HepG2 (cell line): ENCODE data around the gene MAP2K7. TPM values are rescaled to one million over a fixed set of nuclear protein-coding genes. Genes with fewer than 3 reads are reported as not detected.
A peak's percentile ranks its signal among the peaks of the same experiment; 100 is the strongest.

Source experiments
- BRD4 ChIP-seq: sonication (generic); formaldehyde crosslinking; IDR thresholded peaks from 2 replicates; pipeline ENCODE4 v1.4.0; 2020; ENCODE audit warnings: missing genetic modification reagents
- CAMTA2 ChIP-seq: sonication (generic); formaldehyde crosslinking; IDR thresholded peaks from 2 replicates; pipeline ENCODE4 v1.4.0; 2020; ENCODE audit warnings: mild to moderate bottlenecking, missing genetic modification reagents, borderline replicate concordance
- DMAP1 ChIP-seq: IDR thresholded peaks from 2 replicates; pipeline ENCODE4 v1.6.1; 2016
- GTF3A ChIP-seq: sonication (generic); formaldehyde crosslinking; conservative IDR thresholded peaks from 2 replicates; pipeline ENCODE4 v1.4.0; 2020; ENCODE audit warnings: mild to moderate bottlenecking, missing genetic modification reagents
- HOXA3 ChIP-seq: sonication (generic); formaldehyde crosslinking; IDR thresholded peaks from 2 replicates; pipeline ENCODE4 v1.5.0; 2020; ENCODE audit warnings: missing genetic modification reagents
- HOXA9 ChIP-seq: sonication (generic); formaldehyde crosslinking; IDR thresholded peaks from 2 replicates; pipeline ENCODE4 v1.8.1; 2022; ENCODE audit warnings: missing genetic modification reagents, mild to moderate bottlenecking, moderate library complexity, borderline replicate concordance
- KDM5A ChIP-seq: fragments of 200-600 bp; sonication (generic); IDR thresholded peaks from 2 replicates; pipeline ENCODE4 v1.7.0; 2018; ENCODE audit warnings: antibody characterized with exemption, mild to moderate bottlenecking, low read length, borderline replicate concordance
- NR2F2 ChIP-seq: IDR thresholded peaks from 2 replicates; pipeline ENCODE4 v1.6.1; 2012; ENCODE audit warnings: low read depth, inconsistent platforms, borderline replicate concordance
- NRL ChIP-seq: sonication (generic); formaldehyde crosslinking; IDR thresholded peaks from 2 replicates; pipeline ENCODE4 v1.5.0; 2020; ENCODE audit warnings: missing genetic modification reagents, mild to moderate bottlenecking, moderate library complexity, borderline replicate concordance
- PHF21A ChIP-seq: sonication (generic); formaldehyde crosslinking; IDR thresholded peaks from 2 replicates; pipeline ENCODE4 v1.5.0; 2020; ENCODE audit warnings: mild to moderate bottlenecking, missing genetic modification reagents
- POLR2AphosphoS5 ChIP-seq: IDR thresholded peaks from 2 replicates; pipeline ENCODE4 v1.6.1; 2012; ENCODE audit warnings: low read depth, low read length
- SMC3 ChIP-seq: IDR thresholded peaks from 2 replicates; pipeline ENCODE4 v1.6.1; 2011; ENCODE audit warnings: low read length, improper control_type of control experiment
- SP1 ChIP-seq, 2 experiments: fragments of 450-650 bp in 1 of 2; sonication (generic) in 1 of 2; formaldehyde crosslinking in 1 of 2; IDR thresholded peaks; 2 replicates each; pipeline versions ENCODE4 v1.4.0 to v1.6.1; 2016 to 2020; ENCODE audit warnings: missing genetic modification reagents in 1 of 2
- THAP11 ChIP-seq: IDR thresholded peaks from 2 replicates; pipeline ENCODE4 v1.6.1; 2016; ENCODE audit warnings: missing biosample characterization, missing genetic modification reagents
- ZKSCAN5 ChIP-seq: sonication (generic); formaldehyde crosslinking; IDR thresholded peaks from 2 replicates; pipeline ENCODE4 v1.5.1; 2020; ENCODE audit warnings: mild to moderate bottlenecking, missing genetic modification reagents
- ZNF30 ChIP-seq: sonication (generic); formaldehyde crosslinking; IDR thresholded peaks from 2 replicates; pipeline ENCODE4 v1.5.0; 2020; ENCODE audit warnings: mild to moderate bottlenecking, missing genetic modification reagents
- ZNF343 ChIP-seq: sonication (generic); formaldehyde crosslinking; IDR thresholded peaks from 2 replicates; pipeline ENCODE4 v1.4.0; 2020; ENCODE audit warnings: mild to moderate bottlenecking, missing genetic modification reagents
- ZNF530 ChIP-seq: sonication (generic); formaldehyde crosslinking; IDR thresholded peaks from 2 replicates; pipeline ENCODE4 v1.5.0; 2020; ENCODE audit warnings: low read depth, mild to moderate bottlenecking, missing genetic modification reagents
- ZNF569 ChIP-seq: sonication (generic); formaldehyde crosslinking; IDR thresholded peaks from 2 replicates; pipeline ENCODE4 v1.5.0; 2020; ENCODE audit warnings: mild to moderate bottlenecking, missing genetic modification reagents, moderate library complexity, borderline replicate concordance
- ZNF839 ChIP-seq: sonication (generic); formaldehyde crosslinking; IDR thresholded peaks from 2 replicates; pipeline ENCODE4 v1.4.0; 2020; ENCODE audit warnings: missing genetic modification reagents, mild to moderate bottlenecking, borderline replicate concordance
- ZNF891 ChIP-seq: sonication (generic); formaldehyde crosslinking; IDR thresholded peaks from 2 replicates; pipeline ENCODE4 v1.5.0; 2020; ENCODE audit warnings: mild to moderate bottlenecking, missing genetic modification reagents
- polyA plus RNA-seq, 8 experiments: library from polyadenylated mRNA; depleted of rRNA in 3 of 8; stranded (reverse) in 7 of 8; unstranded in 1 of 8; fragments of >200 nt; fragmentation: Illumina TruSeq in 4 of 8; extraction: Trizol in 4 of 8; gene quantifications; 2 replicates each; pipeline versions ENCODE4 v1.2.1 to v1.2.3, GENCODE V29; 2011 to 2016; ENCODE audit warnings: low read depth in 4 of 8, missing spikeins in 1 of 8, mixed read lengths in 1 of 8; ENCODE audit not compliant: insufficient read depth in 1 of 8
- total RNA-seq, 5 experiments: library from RNA; depleted of rRNA; stranded (reverse); fragments of >200 nt; fragmentation: Illumina TruSeq; extraction: Trizol; gene quantifications; 2 replicates each; pipeline ENCODE4 v1.2.3, GENCODE V29; 2016; ENCODE audit warnings: low read depth in 1 of 5
- TF ChIP-seq, protein P1 (sequence below): sonication (generic); formaldehyde crosslinking; IDR thresholded peaks from 2 replicates; pipeline ENCODE4 v1.5.0; 2020; ENCODE audit warnings: mild to moderate bottlenecking, missing genetic modification reagents, borderline replicate concordance
- TF ChIP-seq, protein P2 (sequence below): sonication (generic); formaldehyde crosslinking; conservative IDR thresholded peaks from 2 replicates; pipeline ENCODE4 v1.4.0; 2020; ENCODE audit warnings: missing genetic modification reagents

Gene MAP2K7
- total and polyA plus RNA-seq, 2 of the 13 experiments (the other 11 are each of a cell fraction or from before 2014, with no cell fraction given) = 9.0 to 10.8 TPM

DNA sequence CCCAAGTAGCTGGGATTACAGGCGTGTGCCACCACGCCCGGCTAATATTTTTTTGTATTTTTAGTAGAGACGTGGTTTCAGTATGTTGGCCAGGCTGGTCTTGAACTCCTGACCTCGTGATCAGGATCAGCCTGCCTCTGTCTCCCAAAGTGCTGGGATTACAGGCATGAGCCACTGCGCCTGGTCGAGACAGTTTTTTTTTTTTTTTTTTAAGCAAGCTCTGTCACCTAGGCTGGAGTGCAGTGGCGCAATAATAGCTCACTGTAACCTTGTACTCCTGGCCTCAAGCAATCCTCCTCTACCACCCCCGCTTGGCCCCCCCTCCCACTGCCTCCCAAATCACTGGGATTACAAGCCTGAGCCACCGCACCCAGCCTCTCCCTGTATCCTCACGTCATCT lies 6.4 kb upstream of the MAP2K7 start (continued):
- TF ChIP-seq ZNF839 (CRISPR knock-in tag) (no peak), SMC3 (no peak), ZNF891 (CRISPR knock-in tag) (no peak), NRL (no peak; the same call in 1 of the 2 replicates), KDM5A (no peak), HOXA9 (CRISPR knock-in tag) (no peak), ZNF569 (no peak), BRD4 (no peak), POLR2AphosphoS5 (no peak), NR2F2 (peak; percentile 53; the same call in 1 of the 2 replicates), HOXA3 (peak; percentile 76), ZKSCAN5 (CRISPR knock-in tag) (no peak), SP1 (IDR thresholded peaks at IDR 0.05) (no peak), SP1 (CRISPR knock-in tag; IDR thresholded peaks at IDR 0.05) (no peak), PHF21A (CRISPR knock-in tag) (peak; percentile 50; the same call in 1 of the 2 replicates), ZNF30 (no peak), DMAP1 (CRISPR knock-in tag) (no peak; the same call in 1 of the 2 replicates), CAMTA2 (CRISPR knock-in tag) (no peak), THAP11 (CRISPR knock-in tag) (no peak; the same call in 1 of the 2 replicates), GTF3A (CRISPR knock-in tag) (no peak), ZNF530 (CRISPR knock-in tag) (no peak), ZNF343 (CRISPR knock-in tag) (no peak)
- TF ChIP-seq, protein P1, sequence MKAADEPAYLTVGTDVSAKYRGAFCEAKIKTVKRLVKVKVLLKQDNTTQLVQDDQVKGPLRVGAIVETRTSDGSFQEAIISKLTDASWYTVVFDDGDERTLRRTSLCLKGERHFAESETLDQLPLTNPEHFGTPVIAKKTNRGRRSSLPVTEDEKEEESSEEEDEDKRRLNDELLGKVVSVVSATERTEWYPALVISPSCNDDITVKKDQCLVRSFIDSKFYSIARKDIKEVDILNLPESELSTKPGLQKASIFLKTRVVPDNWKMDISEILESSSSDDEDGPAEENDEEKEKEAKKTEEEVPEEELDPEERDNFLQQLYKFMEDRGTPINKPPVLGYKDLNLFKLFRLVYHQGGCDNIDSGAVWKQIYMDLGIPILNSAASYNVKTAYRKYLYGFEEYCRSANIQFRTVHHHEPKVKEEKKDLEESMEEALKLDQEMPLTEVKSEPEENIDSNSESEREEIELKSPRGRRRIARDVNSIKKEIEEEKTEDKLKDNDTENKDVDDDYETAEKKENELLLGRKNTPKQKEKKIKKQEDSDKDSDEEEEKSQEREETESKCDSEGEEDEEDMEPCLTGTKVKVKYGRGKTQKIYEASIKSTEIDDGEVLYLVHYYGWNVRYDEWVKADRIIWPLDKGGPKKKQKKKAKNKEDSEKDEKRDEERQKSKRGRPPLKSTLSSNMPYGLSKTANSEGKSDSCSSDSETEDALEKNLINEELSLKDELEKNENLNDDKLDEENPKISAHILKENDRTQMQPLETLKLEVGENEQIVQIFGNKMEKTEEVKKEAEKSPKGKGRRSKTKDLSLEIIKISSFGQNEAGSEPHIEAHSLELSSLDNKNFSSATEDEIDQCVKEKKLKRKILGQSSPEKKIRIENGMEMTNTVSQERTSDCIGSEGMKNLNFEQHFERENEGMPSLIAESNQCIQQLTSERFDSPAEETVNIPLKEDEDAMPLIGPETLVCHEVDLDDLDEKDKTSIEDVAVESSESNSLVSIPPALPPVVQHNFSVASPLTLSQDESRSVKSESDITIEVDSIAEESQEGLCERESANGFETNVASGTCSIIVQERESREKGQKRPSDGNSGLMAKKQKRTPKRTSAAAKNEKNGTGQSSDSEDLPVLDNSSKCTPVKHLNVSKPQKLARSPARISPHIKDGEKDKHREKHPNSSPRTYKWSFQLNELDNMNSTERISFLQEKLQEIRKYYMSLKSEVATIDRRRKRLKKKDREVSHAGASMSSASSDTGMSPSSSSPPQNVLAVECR (CRISPR knock-in tag) = peak; percentile 40; the same call in 1 of the 2 replicates
- TF ChIP-seq, protein P2, sequence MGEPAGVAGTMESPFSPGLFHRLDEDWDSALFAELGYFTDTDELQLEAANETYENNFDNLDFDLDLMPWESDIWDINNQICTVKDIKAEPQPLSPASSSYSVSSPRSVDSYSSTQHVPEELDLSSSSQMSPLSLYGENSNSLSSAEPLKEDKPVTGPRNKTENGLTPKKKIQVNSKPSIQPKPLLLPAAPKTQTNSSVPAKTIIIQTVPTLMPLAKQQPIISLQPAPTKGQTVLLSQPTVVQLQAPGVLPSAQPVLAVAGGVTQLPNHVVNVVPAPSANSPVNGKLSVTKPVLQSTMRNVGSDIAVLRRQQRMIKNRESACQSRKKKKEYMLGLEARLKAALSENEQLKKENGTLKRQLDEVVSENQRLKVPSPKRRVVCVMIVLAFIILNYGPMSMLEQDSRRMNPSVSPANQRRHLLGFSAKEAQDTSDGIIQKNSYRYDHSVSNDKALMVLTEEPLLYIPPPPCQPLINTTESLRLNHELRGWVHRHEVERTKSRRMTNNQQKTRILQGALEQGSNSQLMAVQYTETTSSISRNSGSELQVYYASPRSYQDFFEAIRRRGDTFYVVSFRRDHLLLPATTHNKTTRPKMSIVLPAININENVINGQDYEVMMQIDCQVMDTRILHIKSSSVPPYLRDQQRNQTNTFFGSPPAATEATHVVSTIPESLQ (CRISPR knock-in tag) = no peak
